NOMO-1 treated with dmso at 0.1 percent for 144 hours (cell line): ENCODE data around the gene GPC5.

Source experiments
- DNase-seq: peaks from one replicate; lab custom pipeline; 2025; ENCODE audit not compliant: unreplicated experiment; lab: John Stamatoyannopoulos, UW

The GPC5 gene

GRCh38 chr13:91950803-91951202 is 552.4 kb downstream of the GPC5 start:
- DNase-seq: no peak

- DNase-seq: no peak
These were observed 557.3 kb downstream of the GPC5 start for GRCh38 chr13:91955546-91956355.

GRCh38 chr13:91960947-91961346 is 562.5 kb downstream of the GPC5 start:
- DNase-seq: no peak

GRCh38 chr13:91962946-91963345 is 564.5 kb downstream of the GPC5 start:
- no peak for DNase-seq

- no peak for DNase-seq
These were observed 567.1 kb downstream of the GPC5 start for GRCh38 chr13:91965511-91965910.

GRCh38 chr13:91978571-91978970 is 580.1 kb downstream of the GPC5 start:
- DNase-seq: no peak

- DNase-seq: no peak
These were observed 588.5 kb downstream of the GPC5 start for GRCh38 chr13:91986761-91987483.

GRCh38 chr13:91988331-91988730 is 589.9 kb downstream of the GPC5 start:
- DNase-seq: no peak

- DNase-seq: no peak
These were observed 614.4 kb downstream of the GPC5 start for GRCh38 chr13:92012787-92013186.

- DNase-seq: no peak
These were observed 619.3 kb downstream of the GPC5 start for GRCh38 chr13:92017737-92018136.

- DNase-seq: no peak
These were observed 630.3 kb downstream of the GPC5 start for GRCh38 chr13:92028695-92029094.

- no peak for DNase-seq
These were observed 631.2 kb downstream of the GPC5 start for GRCh38 chr13:92029641-92030040.

GRCh38 chr13:92038905-92039304 is 640.5 kb downstream of the GPC5 start:
- no peak for DNase-seq

- no peak for DNase-seq
These were observed 644.1 kb downstream of the GPC5 start for GRCh38 chr13:92042522-92042921.

GRCh38 chr13:92044351-92044750 is 645.9 kb downstream of the GPC5 start:
- DNase-seq: no peak

GRCh38 chr13:92054389-92054788 is 656.0 kb downstream of the GPC5 start:
- DNase-seq: no peak

GRCh38 chr13:92074658-92075057 is 676.2 kb downstream of the GPC5 start:
- DNase-seq: peak; percentile 12

- peak; percentile 42 for DNase-seq
These were observed 699.0 kb downstream of the GPC5 start for GRCh38 chr13:92097337-92097903.

- no peak for DNase-seq
These were observed 703.4 kb downstream of the GPC5 start for GRCh38 chr13:92101801-92102200.

- DNase-seq: no peak
These were observed 705.3 kb downstream of the GPC5 start for GRCh38 chr13:92103689-92104153.

GRCh38 chr13:92122186-92122853 is 723.9 kb downstream of the GPC5 start:
- DNase-seq: no peak
